Measurements from ENCODE around the gene REXO2. TPM values are rescaled to one million over a fixed set of nuclear protein-coding genes. Genes with fewer than 3 reads are reported as not detected.

REXO2 gene
- total RNA-seq, 1 experiment from 2014 or later, result 126 TPM

DNA sequence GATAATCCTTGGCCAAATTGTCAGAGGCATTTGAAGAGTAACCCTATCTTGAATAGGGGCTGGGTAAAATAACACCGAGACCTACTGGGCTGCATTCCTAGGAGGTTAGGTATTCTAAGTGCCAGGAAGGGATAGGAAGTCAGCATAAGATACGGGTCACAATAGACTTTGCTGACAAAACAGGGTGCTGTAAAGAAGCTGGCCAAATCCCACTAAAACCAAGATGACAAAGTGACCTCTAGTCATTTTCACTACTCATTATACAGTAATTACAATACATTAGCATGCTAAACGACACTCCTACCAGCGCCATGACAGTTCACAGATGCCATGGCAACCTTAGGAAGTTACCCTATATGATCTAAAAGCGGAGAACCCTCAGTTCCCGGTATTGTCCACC is 964 bp upstream of the REXO2 start:
- H3K4me3 Mint-ChIP-seq (ENCODE audit: unreplicated experiment), result no peak overlapping the region
- CTCF ChIA-PET, result interaction anchor here (0.7 to 1.1 kb wide), 3 partner anchors 15 to 111 kb away, joined by 3 to 4 read pairs (median 3); no protein-coding TSS in a partner anchor
- no peaks in the 10 kb centered on the region for H3K27me3 Mint-ChIP-seq (ENCODE audit: insufficient read depth, unreplicated experiment)
- peaks cover 13% of the 10 kb centered on the region for H3K4me1 Mint-ChIP-seq (ENCODE audit: insufficient read depth, unreplicated experiment)
- POLR2A ChIA-PET, result interaction anchor here (0.6 to 4.1 kb wide), 15 partner anchors 8 to 218 kb away, joined by 3 to 50 read pairs (median 7); partner anchors contain the start of genes C11orf71, NNMT and RBM7
- no peak overlapping the region for H3K27ac Mint-ChIP-seq (ENCODE audit: low read depth, unreplicated experiment)
- H3K36me3 Mint-ChIP-seq (ENCODE audit: insufficient read depth, unreplicated experiment), result peaks cover 9% of the 10 kb centered on the region
- H3K9me3 Mint-ChIP-seq (ENCODE audit: unreplicated experiment), result no peaks in the 10 kb centered on the region
- TF ChIP-seq, protein P1, sequence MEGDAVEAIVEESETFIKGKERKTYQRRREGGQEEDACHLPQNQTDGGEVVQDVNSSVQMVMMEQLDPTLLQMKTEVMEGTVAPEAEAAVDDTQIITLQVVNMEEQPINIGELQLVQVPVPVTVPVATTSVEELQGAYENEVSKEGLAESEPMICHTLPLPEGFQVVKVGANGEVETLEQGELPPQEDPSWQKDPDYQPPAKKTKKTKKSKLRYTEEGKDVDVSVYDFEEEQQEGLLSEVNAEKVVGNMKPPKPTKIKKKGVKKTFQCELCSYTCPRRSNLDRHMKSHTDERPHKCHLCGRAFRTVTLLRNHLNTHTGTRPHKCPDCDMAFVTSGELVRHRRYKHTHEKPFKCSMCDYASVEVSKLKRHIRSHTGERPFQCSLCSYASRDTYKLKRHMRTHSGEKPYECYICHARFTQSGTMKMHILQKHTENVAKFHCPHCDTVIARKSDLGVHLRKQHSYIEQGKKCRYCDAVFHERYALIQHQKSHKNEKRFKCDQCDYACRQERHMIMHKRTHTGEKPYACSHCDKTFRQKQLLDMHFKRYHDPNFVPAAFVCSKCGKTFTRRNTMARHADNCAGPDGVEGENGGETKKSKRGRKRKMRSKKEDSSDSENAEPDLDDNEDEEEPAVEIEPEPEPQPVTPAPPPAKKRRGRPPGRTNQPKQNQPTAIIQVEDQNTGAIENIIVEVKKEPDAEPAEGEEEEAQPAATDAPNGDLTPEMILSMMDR (IDR thresholded peaks at IDR 0.05; ENCODE audit: unreplicated experiment), result no peak
- BruUV-seq (replicated peaks), result no TSS peak
- intact Hi-C loops (cut with micrococcal nuclease), result no loop called here
- DNase-seq (ENCODE audit: unreplicated experiment), result no peak

DNA sequence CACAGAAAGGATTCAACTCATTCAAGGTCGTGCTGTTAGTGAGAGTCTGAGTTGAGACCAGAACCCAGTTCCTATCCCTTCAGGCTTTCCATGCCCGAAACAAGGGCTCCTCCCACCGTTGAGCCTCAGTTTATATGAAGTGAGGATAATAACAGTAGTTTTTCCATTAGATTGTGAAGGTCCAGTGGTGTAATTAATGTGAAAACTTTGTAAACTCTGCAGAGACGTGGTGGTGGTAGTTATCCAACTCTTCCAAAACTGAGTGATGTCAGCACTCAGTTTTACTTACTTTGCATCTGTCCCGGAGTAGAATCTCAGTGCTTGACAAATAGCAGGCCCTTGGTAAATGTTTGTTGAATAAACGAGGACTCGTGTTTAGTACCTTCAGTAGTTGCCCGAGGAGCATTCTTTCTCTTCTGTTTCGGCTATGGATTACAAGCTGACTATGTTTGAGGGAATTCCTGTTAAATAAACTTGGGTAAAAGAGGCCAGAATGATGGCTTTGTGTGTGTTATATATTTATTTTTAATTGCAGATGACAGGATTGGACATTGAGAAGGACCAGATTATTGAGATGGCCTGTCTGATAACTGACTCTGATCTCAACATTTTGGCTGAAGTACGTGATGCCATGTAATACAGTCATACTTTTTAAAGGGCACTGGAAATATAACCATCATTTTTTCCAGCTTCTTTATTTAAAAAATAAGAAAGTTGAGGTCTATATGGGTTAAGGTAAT is 1.0 kb downstream of the REXO2 start:
- no peaks in the 10 kb centered on the region for H3K9me3 Mint-ChIP-seq (ENCODE audit: unreplicated experiment)
- TF ChIP-seq, protein P1 (IDR thresholded peaks at IDR 0.05; ENCODE audit: unreplicated experiment), result no peak
- ChIA-PET POLR2A (interaction anchor here (0.6 to 4.1 kb wide), 10 partner anchors 8 to 145 kb away, joined by 3 to 50 read pairs (median 6); partner anchors contain the start of genes C11orf71, NNMT and RBM7), CTCF (interaction anchor here (0.6 to 1.2 kb wide), 4 partner anchors 9 to 96 kb away, joined by 3 to 5 read pairs (median 4); no protein-coding TSS in a partner anchor)
- intact Hi-C loops (cut with micrococcal nuclease), result loop anchor here (1.0 to 2.0 kb wide), 4 partner anchors 40 to 160 kb away; partner anchors contain the start of genes C11orf71 and RBM7
- H3K4me3 Mint-ChIP-seq (ENCODE audit: unreplicated experiment), result peak overlapping the region; percentile 99
- no peak for DNase-seq (ENCODE audit: unreplicated experiment)
- peaks cover 13% of the 10 kb centered on the region for H3K4me1 Mint-ChIP-seq (ENCODE audit: insufficient read depth, unreplicated experiment)
- no peaks in the 10 kb centered on the region for H3K27me3 Mint-ChIP-seq (ENCODE audit: insufficient read depth, unreplicated experiment)
- H3K36me3 Mint-ChIP-seq (ENCODE audit: insufficient read depth, unreplicated experiment), result peaks cover 23% of the 10 kb centered on the region
- BruUV-seq (replicated peaks), result no TSS peak
- H3K27ac Mint-ChIP-seq (ENCODE audit: low read depth, unreplicated experiment), result peak overlapping the region; percentile 93

DNA sequence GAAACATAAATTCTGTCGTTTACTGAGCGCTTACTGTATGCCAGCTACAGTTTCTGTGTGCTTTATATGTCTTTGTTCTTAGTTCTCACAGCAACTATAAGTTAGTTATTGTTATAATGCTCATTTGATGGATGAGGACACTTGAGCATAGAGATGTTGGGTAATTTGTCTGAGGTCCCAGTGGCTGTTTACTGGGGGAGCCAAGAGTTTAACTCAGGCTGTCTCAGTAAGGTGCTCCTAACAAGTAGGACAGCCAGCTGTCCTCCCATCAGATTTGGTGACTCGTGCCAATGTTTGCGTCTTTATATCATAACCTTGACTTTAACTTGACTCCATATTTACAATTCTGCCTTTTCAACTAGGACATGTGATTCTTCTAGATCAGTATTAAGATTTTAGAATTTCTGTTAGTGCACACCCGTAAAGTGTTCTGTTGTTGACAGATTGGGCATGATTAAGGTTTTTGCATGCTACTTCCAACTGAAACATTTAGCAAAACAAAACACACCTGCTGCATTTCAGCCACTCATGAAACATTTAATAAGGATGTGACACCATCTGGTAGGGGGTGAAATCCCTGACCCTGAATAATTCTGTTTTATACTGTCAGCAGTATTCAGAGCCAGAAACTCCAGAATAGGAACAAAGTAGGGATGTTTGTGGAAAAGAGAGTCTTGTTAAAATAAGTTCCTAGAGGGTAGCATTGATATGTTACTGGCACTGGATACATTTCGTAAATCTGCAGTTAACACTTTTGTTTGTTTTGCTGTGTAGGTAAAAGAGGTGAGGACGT is 1.9 kb downstream of the REXO2 start:
- DNase-seq (ENCODE audit: unreplicated experiment), result no peak
- Mint-ChIP-seq H3K36me3 (ENCODE audit: insufficient read depth, unreplicated experiment) (peaks cover 32% of the 10 kb centered on the region), H3K4me3 (ENCODE audit: unreplicated experiment) (peak overlapping the region; percentile 45), H3K9me3 (ENCODE audit: unreplicated experiment) (no peaks in the 10 kb centered on the region), H3K4me1 (ENCODE audit: insufficient read depth, unreplicated experiment) (peaks cover 15% of the 10 kb centered on the region), H3K27me3 (ENCODE audit: insufficient read depth, unreplicated experiment) (no peaks in the 10 kb centered on the region), H3K27ac (ENCODE audit: low read depth, unreplicated experiment) (peak overlapping the region; percentile 63)
- intact Hi-C loops (cut with micrococcal nuclease), result loop anchor here (1.0 to 2.0 kb wide), 4 partner anchors 41 to 161 kb away; partner anchors contain the start of genes C11orf71 and RBM7
- ChIA-PET POLR2A (interaction anchor here (1.0 to 4.1 kb wide), 6 partner anchors 8 to 145 kb away, joined by 3 to 50 read pairs (median 10); partner anchors contain the start of genes C11orf71, NNMT and RBM7), CTCF (interaction anchor here (0.6 to 1.2 kb wide), 3 partner anchors 9 to 97 kb away, joined by 3 to 5 read pairs (median 3); no protein-coding TSS in a partner anchor)
- TF ChIP-seq, protein P1 (IDR thresholded peaks at IDR 0.05; ENCODE audit: unreplicated experiment), result no peak
- no TSS peak for BruUV-seq (replicated peaks)

Measured in MCF 10A (cell line).